ENCODE results near the gene CFAP46. TPM values are rescaled to one million over a fixed set of nuclear protein-coding genes. Genes with fewer than 3 reads are reported as not detected.
A peak's percentile ranks its signal among the peaks of the same experiment; 100 is the strongest.

CFAP46 gene
- total and polyA plus RNA-seq, 7 experiments from 2014 or later, result 0.05 TPM; not detected in 6

DNA sequence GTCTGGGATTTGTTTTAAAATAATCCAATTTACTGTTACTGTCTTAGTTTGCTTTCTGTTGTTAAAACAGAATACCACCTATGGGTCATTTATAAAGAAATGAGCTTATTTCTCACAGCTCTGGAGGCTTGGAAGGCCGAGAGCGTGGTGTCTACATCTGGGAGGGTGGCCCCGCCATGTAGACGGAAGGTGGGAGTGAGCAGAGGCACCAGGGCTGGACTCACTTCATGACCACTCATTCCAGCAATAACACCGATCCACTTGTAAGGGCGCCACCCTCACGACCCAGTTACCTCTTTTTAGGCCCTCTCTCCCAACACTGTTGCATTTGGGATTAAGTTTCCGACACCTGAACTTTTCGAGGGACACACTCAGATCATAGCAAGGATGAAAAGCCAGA, 36.2 kb upstream of the CFAP46 start:
- no peaks in the 10 kb centered on the region for H3K9me3 ChIP-seq (ENCODE audit: control insufficient read depth in 2 of 3, low read length in 3 of 3)
- H3K27me3 ChIP-seq (ENCODE audit: control insufficient read depth in 2 of 2, insufficient read depth in 2 of 2, low read length in 2 of 2), result no peaks in the 10 kb centered on the region
- H3K4me1 Mint-ChIP-seq, result peaks cover 0 to 3% (median 0%) of the 10 kb centered on the region in 7 donors
- H3K27me3 Mint-ChIP-seq, result peaks cover 0 to 25% (median 9%) of the 10 kb centered on the region in 5 donors
- H3K27ac ChIP-seq (ENCODE audit: low read depth, low read length), result no peak overlapping the region
- intact Hi-C loops (cut with micrococcal nuclease), result no loop called here
- ChIA-PET POLR2A (no interaction called here), CTCF (no interaction called here)
- H3K4me1 ChIP-seq (ENCODE audit: control insufficient read depth in 2 of 2, insufficient read depth in 2 of 2, low read length in 2 of 2), result no peaks in the 10 kb centered on the region
- H3K36me3 Mint-ChIP-seq, result no peaks in the 10 kb centered on the region
- H3K4me3 Mint-ChIP-seq, result no peak overlapping the region
- H3K27ac Mint-ChIP-seq, result no peak overlapping the region
- ATAC-seq (no peak), DNase-seq (no peak)
- no peak overlapping the region for H3K4me3 ChIP-seq (ENCODE audit: low read length)
- no peaks in the 10 kb centered on the region for H3K36me3 ChIP-seq (ENCODE audit: control insufficient read depth in 2 of 3, insufficient read depth in 3 of 3, low read length in 3 of 3)
- no peaks in the 10 kb centered on the region for H3K9me3 Mint-ChIP-seq

DNA sequence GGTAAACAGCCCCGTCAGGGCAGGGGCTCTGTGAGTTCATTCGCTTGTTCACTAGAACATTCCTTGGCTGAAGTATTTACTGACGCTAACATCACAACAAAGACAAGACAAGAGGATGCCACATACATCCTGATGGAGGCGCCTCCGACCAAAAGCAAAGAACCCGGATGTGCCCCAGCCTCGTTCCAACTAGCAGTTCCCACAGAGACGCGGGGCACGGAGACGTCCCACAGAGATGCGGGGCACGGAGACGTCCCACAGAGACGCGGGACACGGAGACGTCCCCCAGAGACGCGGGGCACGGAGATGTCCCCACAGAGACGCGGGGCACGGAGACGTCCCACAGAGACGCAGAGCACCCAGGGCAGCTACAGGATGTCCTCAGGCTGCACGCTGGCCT, 35.4 kb upstream of the CFAP46 start:
- no peak overlapping the region for H3K4me3 ChIP-seq (ENCODE audit: low read length)
- Mint-ChIP-seq H3K4me3 (no peak overlapping the region), H3K27ac (peak overlapping the region in 1 of 9 donors; percentile 33), H3K27me3 (peaks cover 0 to 25% (median 9%) of the 10 kb centered on the region in 5 donors), H3K9me3 (no peaks in the 10 kb centered on the region), H3K4me1 (peaks cover 0 to 3% (median 0%) of the 10 kb centered on the region in 7 donors), H3K36me3 (no peaks in the 10 kb centered on the region)
- ChIA-PET CTCF (no interaction called here), POLR2A (no interaction called here)
- H3K27me3 ChIP-seq (ENCODE audit: control insufficient read depth in 2 of 2, insufficient read depth in 2 of 2, low read length in 2 of 2), result no peaks in the 10 kb centered on the region
- no peak overlapping the region for H3K27ac ChIP-seq (ENCODE audit: low read depth, low read length)
- H3K4me1 ChIP-seq (ENCODE audit: control insufficient read depth in 2 of 2, insufficient read depth in 2 of 2, low read length in 2 of 2), result no peaks in the 10 kb centered on the region
- DNase-seq (no peak), ATAC-seq (no peak)
- H3K36me3 ChIP-seq (ENCODE audit: control insufficient read depth in 2 of 3, insufficient read depth in 3 of 3, low read length in 3 of 3), result no peaks in the 10 kb centered on the region
- intact Hi-C loops (cut with micrococcal nuclease), result no loop called here
- H3K9me3 ChIP-seq (ENCODE audit: control insufficient read depth in 2 of 3, low read length in 3 of 3), result no peaks in the 10 kb centered on the region

DNA sequence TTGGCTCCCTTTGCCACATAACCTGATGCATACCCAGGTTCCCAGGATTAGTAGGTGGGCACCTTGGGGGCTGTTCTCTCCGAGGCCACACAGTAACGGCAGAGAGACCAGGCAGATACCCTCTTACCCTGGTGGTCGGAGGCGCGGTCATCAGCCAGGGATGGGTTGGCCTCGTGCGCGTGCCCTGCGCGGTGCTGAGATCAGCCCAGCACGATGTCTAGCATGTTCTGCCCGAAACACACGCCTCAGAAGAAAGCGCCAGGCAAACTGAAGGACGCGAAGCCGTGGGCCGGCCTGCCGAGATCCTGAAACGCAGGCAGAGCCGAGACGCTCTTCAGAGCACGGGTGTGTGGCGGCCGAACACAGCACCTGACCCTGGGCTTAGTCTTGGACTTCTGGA, 34.7 kb upstream of the CFAP46 start:
- H3K9me3 Mint-ChIP-seq, result no peaks in the 10 kb centered on the region
- no peaks in the 10 kb centered on the region for H3K9me3 ChIP-seq (ENCODE audit: control insufficient read depth in 2 of 3, low read length in 3 of 3)
- H3K4me1 ChIP-seq (ENCODE audit: control insufficient read depth in 2 of 2, insufficient read depth in 2 of 2, low read length in 2 of 2), result no peaks in the 10 kb centered on the region
- H3K27me3 Mint-ChIP-seq, result peaks cover 0 to 30% (median 9%) of the 10 kb centered on the region in 5 donors
- no peak overlapping the region for H3K27ac Mint-ChIP-seq
- no peak overlapping the region for H3K4me3 Mint-ChIP-seq
- no peaks in the 10 kb centered on the region for H3K36me3 Mint-ChIP-seq
- no peak for DNase-seq
- ATAC-seq, result no peak
- no peak overlapping the region for H3K4me3 ChIP-seq (ENCODE audit: low read length)
- H3K27me3 ChIP-seq (ENCODE audit: control insufficient read depth in 2 of 2, insufficient read depth in 2 of 2, low read length in 2 of 2), result no peaks in the 10 kb centered on the region
- no peaks in the 10 kb centered on the region for H3K36me3 ChIP-seq (ENCODE audit: control insufficient read depth in 2 of 3, insufficient read depth in 3 of 3, low read length in 3 of 3)
- CTCF ChIA-PET, result no interaction called here
- intact Hi-C loops (cut with micrococcal nuclease), result no loop called here
- no peak overlapping the region for H3K27ac ChIP-seq (ENCODE audit: low read depth, low read length)
- peaks cover 0 to 3% (median 0%) of the 10 kb centered on the region in 7 donors for H3K4me1 Mint-ChIP-seq
- POLR2A ChIA-PET, result no interaction called here

DNA sequence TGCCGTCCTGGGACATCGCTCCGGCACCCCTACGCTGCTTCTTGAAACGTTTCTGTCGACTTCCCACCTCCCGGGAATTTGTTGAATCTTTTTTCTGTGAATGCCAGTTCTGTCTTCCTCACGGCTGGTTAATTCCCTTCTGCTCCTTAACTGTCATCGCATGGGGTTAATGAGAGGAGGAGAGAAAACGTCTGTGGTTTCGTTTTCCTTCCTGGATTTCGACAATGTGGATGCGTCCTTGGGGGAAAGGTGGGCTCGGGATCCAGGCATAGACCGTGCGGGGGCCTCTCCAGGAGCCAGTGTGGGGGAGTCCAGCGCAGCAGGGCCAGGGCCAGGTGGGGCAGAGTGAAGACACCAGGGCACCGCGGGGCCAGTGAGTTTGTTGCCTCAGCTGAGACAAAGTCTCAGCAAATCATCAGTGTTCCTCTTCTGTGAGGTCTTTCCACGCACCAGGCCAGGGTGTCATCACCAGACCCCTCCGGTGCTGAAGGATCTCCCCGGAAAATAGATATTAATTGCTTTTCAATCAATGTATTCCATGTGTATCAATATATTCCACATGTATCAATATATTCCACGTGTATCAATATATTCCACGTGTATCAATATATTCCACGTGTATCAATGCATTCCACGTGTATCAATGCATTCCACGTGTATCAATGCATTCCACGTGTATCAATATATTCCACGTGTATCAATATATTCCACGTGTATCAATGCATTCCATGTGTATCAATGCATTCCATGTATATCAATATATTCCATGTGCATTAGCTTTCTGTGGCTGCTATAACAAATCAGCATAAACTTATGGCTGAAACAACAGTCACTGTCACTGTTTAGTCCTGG, 33.7 kb upstream of the CFAP46 start:
- ChIA-PET POLR2A (no interaction called here), CTCF (no interaction called here)
- Histone ChIP-seq H3K27me3 (ENCODE audit: control insufficient read depth in 2 of 2, insufficient read depth in 2 of 2, low read length in 2 of 2) (no peaks in the 10 kb centered on the region), H3K27ac (ENCODE audit: low read depth, low read length) (no peak overlapping the region), H3K9me3 (ENCODE audit: control insufficient read depth in 2 of 3, low read length in 3 of 3) (peaks cover 0 to under 1% (median 0%) of the 10 kb centered on the region in 3 experiments), H3K4me3 (ENCODE audit: low read length) (no peak overlapping the region), H3K4me1 (ENCODE audit: control insufficient read depth in 2 of 2, insufficient read depth in 2 of 2, low read length in 2 of 2) (no peaks in the 10 kb centered on the region), H3K36me3 (ENCODE audit: control insufficient read depth in 2 of 3, insufficient read depth in 3 of 3, low read length in 3 of 3) (no peaks in the 10 kb centered on the region)
- H3K4me3 Mint-ChIP-seq, result no peak overlapping the region
- H3K4me1 Mint-ChIP-seq, result peaks cover 0 to 3% (median 0%) of the 10 kb centered on the region in 7 donors
- DNase-seq (no peak), ATAC-seq (no peak)
- H3K27ac Mint-ChIP-seq, result no peak overlapping the region
- H3K27me3 Mint-ChIP-seq, result peaks cover 4 to 38% (median 16%) of the 10 kb centered on the region in 5 donors
- peaks cover 0 to 3% (median 0%) of the 10 kb centered on the region in 5 donors for H3K36me3 Mint-ChIP-seq
- intact Hi-C loops (cut with micrococcal nuclease), result no loop called here
- H3K9me3 Mint-ChIP-seq, result peaks cover 0 to 5% (median 0%) of the 10 kb centered on the region in 11 donors

DNA sequence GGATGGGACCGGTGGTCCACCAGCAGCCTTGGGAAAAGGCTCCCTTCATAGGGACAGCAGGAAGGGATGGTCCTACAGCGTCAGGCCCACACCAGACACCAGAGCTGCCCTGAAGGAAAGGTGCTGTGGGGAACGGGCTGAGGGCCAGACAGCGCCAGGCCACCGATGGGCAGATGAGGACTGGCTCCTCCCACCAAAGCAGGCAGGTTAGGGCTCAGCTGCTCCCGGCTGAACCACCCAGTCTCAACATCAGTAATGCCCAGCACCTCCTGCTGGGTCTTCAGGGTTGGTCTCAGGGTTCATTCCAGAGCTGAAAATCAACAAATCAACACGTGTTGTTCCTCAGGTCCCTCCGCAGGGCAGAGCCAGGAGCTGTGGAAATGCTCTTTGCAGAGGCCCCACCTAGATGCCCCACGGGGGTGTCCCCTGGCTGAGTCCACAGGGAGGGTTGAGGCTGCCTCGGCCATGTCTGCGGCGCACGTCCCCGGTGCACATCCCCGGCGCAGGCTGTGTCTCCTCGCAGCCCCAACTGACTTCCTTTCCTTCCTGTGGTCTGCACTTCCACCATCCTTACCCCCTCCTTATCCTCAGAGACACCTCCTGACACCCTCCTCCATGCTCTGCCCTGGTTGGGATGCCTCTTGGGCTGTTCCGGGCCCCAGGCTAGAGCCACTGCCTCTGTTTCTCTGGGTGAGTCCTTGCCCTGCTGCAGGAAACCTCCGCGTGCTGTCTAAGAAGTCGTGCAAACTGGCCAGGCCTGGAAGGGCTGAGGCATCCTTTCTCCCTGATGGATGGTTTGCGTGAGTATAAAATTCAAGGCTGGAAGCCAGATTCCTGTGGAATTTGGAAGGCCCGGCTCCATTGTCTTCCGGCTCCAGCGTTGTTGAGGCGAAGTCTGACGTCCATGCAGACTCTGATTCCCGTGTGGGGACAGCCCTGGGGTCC, 32.8 kb upstream of the CFAP46 start:
- Histone ChIP-seq H3K36me3 (ENCODE audit: control insufficient read depth in 2 of 3, insufficient read depth in 3 of 3, low read length in 3 of 3) (no peaks in the 10 kb centered on the region), H3K27me3 (ENCODE audit: control insufficient read depth in 2 of 2, insufficient read depth in 2 of 2, low read length in 2 of 2) (no peaks in the 10 kb centered on the region), H3K4me3 (ENCODE audit: low read length) (no peak overlapping the region), H3K4me1 (ENCODE audit: control insufficient read depth in 2 of 2, insufficient read depth in 2 of 2, low read length in 2 of 2) (no peaks in the 10 kb centered on the region), H3K9me3 (ENCODE audit: control insufficient read depth in 2 of 3, low read length in 3 of 3) (peaks cover 0 to 7% (median 0%) of the 10 kb centered on the region in 3 experiments), H3K27ac (ENCODE audit: low read depth, low read length) (no peak overlapping the region)
- H3K27me3 Mint-ChIP-seq, result peaks cover 4 to 38% (median 16%) of the 10 kb centered on the region in 5 donors
- H3K4me1 Mint-ChIP-seq, result no peaks in the 10 kb centered on the region
- H3K9me3 Mint-ChIP-seq, result peaks cover 0 to 5% (median 0%) of the 10 kb centered on the region in 11 donors
- peaks cover 0 to 3% (median 0%) of the 10 kb centered on the region in 5 donors for H3K36me3 Mint-ChIP-seq
- ATAC-seq (peak; percentile 12), DNase-seq (no peak)
- intact Hi-C loops (cut with micrococcal nuclease), result no loop called here
- CTCF ChIA-PET, result no interaction called here
- POLR2A ChIA-PET, result no interaction called here
- no peak overlapping the region for H3K4me3 Mint-ChIP-seq
- no peak overlapping the region for H3K27ac Mint-ChIP-seq

- ChIA-PET POLR2A (no interaction called here), CTCF (no interaction called here)
- Mint-ChIP-seq H3K36me3 (peaks cover 0 to 3% (median 0%) of the 10 kb centered on the region in 5 donors), H3K4me1 (no peaks in the 10 kb centered on the region), H3K9me3 (peaks cover 0 to 6% (median 0%) of the 10 kb centered on the region in 11 donors), H3K27me3 (peaks cover 4 to 39% (median 18%) of the 10 kb centered on the region in 5 donors), H3K27ac (no peak overlapping the region), H3K4me3 (no peak overlapping the region)
- intact Hi-C loops (cut with micrococcal nuclease), result no loop called here
- no peak overlapping the region for H3K27ac ChIP-seq (ENCODE audit: low read depth, low read length)
- no peaks in the 10 kb centered on the region for H3K4me1 ChIP-seq (ENCODE audit: control insufficient read depth in 2 of 2, insufficient read depth in 2 of 2, low read length in 2 of 2)
- no peak overlapping the region for H3K4me3 ChIP-seq (ENCODE audit: low read length)
- DNase-seq, result no peak
- no peaks in the 10 kb centered on the region for H3K27me3 ChIP-seq (ENCODE audit: control insufficient read depth in 2 of 2, insufficient read depth in 2 of 2, low read length in 2 of 2)
- peak; percentile 16 for ATAC-seq
- peaks cover 0 to 7% (median 0%) of the 10 kb centered on the region in 3 experiments for H3K9me3 ChIP-seq (ENCODE audit: control insufficient read depth in 2 of 3, low read length in 3 of 3)
- H3K36me3 ChIP-seq (ENCODE audit: control insufficient read depth in 2 of 3, insufficient read depth in 3 of 3, low read length in 3 of 3), result no peaks in the 10 kb centered on the region
Measured at GRCh38 chr10:132974249-132974796, 32.0 kb upstream of the CFAP46 start.
